KMS-11 (cell line): Measurements from ENCODE around the gene LRRC2.
"Not testable (repeated sequence)": the region's sequence is repeated elsewhere in the genome, so short reads cannot be mapped to it uniquely, and the experiment has no call there.

Experiments
- H2AFZ ChIP-seq: fragments of 200-600 bp; sonication (generic); 2 replicates; pipeline ENCODE4 v1.6.1; 2016; ENCODE audit warnings: antibody characterized with exemption, mixed run types, low read depth
- H3K27ac ChIP-seq: fragments of 200-600 bp; sonication (generic); 2 replicates; pipeline ENCODE4 v1.6.1; 2016; ENCODE audit warnings: mild to moderate bottlenecking, mixed run types
- H3K27me3 ChIP-seq: fragments of 200-600 bp; sonication (generic); 2 replicates; pipeline ENCODE4 v1.6.1; 2017; ENCODE audit warnings: mild to moderate bottlenecking, low read depth, mixed run types, moderate library complexity; ENCODE audit not compliant: insufficient read depth
- H3K36me3 ChIP-seq: fragments of 200-600 bp; sonication (generic); 2 replicates; pipeline ENCODE4 v1.6.1; 2017; ENCODE audit warnings: mild to moderate bottlenecking, mixed run types; ENCODE audit not compliant: insufficient read depth
- H3K4me1 ChIP-seq: fragments of 200-600 bp; sonication (generic); 2 replicates; pipeline ENCODE4 v1.6.1; 2016; ENCODE audit warnings: mild to moderate bottlenecking, low read depth, mixed run types; ENCODE audit not compliant: poor library complexity, severe bottlenecking
- H3K4me2 ChIP-seq: fragments of 200-600 bp; sonication (generic); 2 replicates; pipeline ENCODE4 v1.7.0; 2016; ENCODE audit warnings: mild to moderate bottlenecking, mixed run types
- H3K4me3 ChIP-seq: fragments of 200-600 bp; sonication (generic); IDR thresholded peaks from 2 replicates; pipeline ENCODE4 v1.6.1; 2017; ENCODE audit warnings: low read depth, low read length, mixed read lengths; ENCODE audit not compliant: insufficient read depth
- H3K79me2 ChIP-seq: fragments of 200-600 bp; sonication (generic); 2 replicates; pipeline ENCODE4 v1.6.1; 2016; ENCODE audit warnings: low read depth, mixed run types; ENCODE audit not compliant: insufficient read depth
- H3K9ac ChIP-seq: fragments of 200-600 bp; sonication (generic); 2 replicates; pipeline ENCODE4 v1.6.1; 2016; ENCODE audit warnings: mild to moderate bottlenecking, mixed run types
- H4K20me1 ChIP-seq: fragments of 200-600 bp; sonication (generic); 2 replicates; pipeline ENCODE4 v1.6.1; 2016; ENCODE audit warnings: mild to moderate bottlenecking, mixed run types; ENCODE audit not compliant: insufficient read depth
- CTCF ChIP-seq: fragments of 200-600 bp; sonication (generic); conservative IDR thresholded peaks from 2 replicates; pipeline ENCODE4 v1.6.1; 2017; ENCODE audit warnings: low read depth, mild to moderate bottlenecking, antibody characterized with exemption, low read length, moderate library complexity, mixed read lengths

Gene LRRC2

GRCh38 chr3:46594723-46595122, 28.6 kb upstream of the LRRC2 start:
- H3K36me3 ChIP-seq = no peaks in the 10 kb centered on the region
- H2AFZ ChIP-seq = no peak overlapping the region
- TF ChIP-seq CTCF = no peak
- no peak overlapping the region for H3K4me3 ChIP-seq
- H3K4me2 ChIP-seq = no peak overlapping the region
- no peak overlapping the region for H3K27ac ChIP-seq
- H3K79me2 ChIP-seq = no peaks in the 10 kb centered on the region
- H4K20me1 ChIP-seq = no peaks in the 10 kb centered on the region
- no peaks in the 10 kb centered on the region for H3K4me1 ChIP-seq
- no peaks in the 10 kb centered on the region for H3K27me3 ChIP-seq
- H3K9ac ChIP-seq = no peak overlapping the region

- Histone ChIP-seq H3K79me2 (no peaks in the 10 kb centered on the region), H4K20me1 (no peaks in the 10 kb centered on the region), H3K36me3 (no peaks in the 10 kb centered on the region), H3K4me3 (no peak overlapping the region), H3K4me2 (no peak overlapping the region), H3K4me1 (no peaks in the 10 kb centered on the region), H3K9ac (no peak overlapping the region), H3K27me3 (no peaks in the 10 kb centered on the region), H2AFZ (no peak overlapping the region), H3K27ac (no peak overlapping the region)
- TF ChIP-seq CTCF = no peak
Observed at GRCh38 chr3:46593979-46594378, 27.9 kb upstream of the LRRC2 start.

- no peak for TF ChIP-seq CTCF
- no peaks in the 10 kb centered on the region for H3K27me3 ChIP-seq
- H3K36me3 ChIP-seq = no peaks in the 10 kb centered on the region
- no peak overlapping the region for H3K9ac ChIP-seq
- H2AFZ ChIP-seq = no peak overlapping the region
- no peaks in the 10 kb centered on the region for H4K20me1 ChIP-seq
- H3K79me2 ChIP-seq = no peaks in the 10 kb centered on the region
- no peak overlapping the region for H3K27ac ChIP-seq
- H3K4me2 ChIP-seq = no peak overlapping the region
- H3K4me1 ChIP-seq = no peaks in the 10 kb centered on the region
- no peak overlapping the region for H3K4me3 ChIP-seq
Observed at GRCh38 chr3:46593274-46593862, 27.3 kb upstream of the LRRC2 start.

- H3K4me1 ChIP-seq, H4K20me1 ChIP-seq, H2AFZ ChIP-seq, H3K4me3 ChIP-seq, H3K27me3 ChIP-seq, H3K79me2 ChIP-seq, H3K27ac ChIP-seq, H3K9ac ChIP-seq, H3K4me2 ChIP-seq, H3K36me3 ChIP-seq: not testable (repeated sequence)
Observed at GRCh38 chr3:46587268-46587667, 21.2 kb upstream of the LRRC2 start.

GRCh38 chr3:46586738-46587246, 20.7 kb upstream of the LRRC2 start:
- Histone ChIP-seq H3K27ac (no peak overlapping the region), H3K36me3 (no peaks in the 10 kb centered on the region), H3K79me2 (no peaks in the 10 kb centered on the region), H3K4me1 (no peaks in the 10 kb centered on the region), H3K9ac (no peak overlapping the region), H2AFZ (no peak overlapping the region), H3K27me3 (no peaks in the 10 kb centered on the region), H3K4me3 (no peak overlapping the region), H4K20me1 (no peaks in the 10 kb centered on the region), H3K4me2 (no peak overlapping the region)
- no peak for TF ChIP-seq CTCF
